Uterus (tissue), 4 donors: ENCODE results near the gene ELF2. TPM values are rescaled to one million over a fixed set of nuclear protein-coding genes. Genes with fewer than 3 reads are reported as not detected.
A peak's percentile ranks its signal among the peaks of the same experiment; 100 is the strongest.

Experiments used
- DNase-seq, 2 donors: peaks; one replicate each; pipeline ENCODE4 v3.0.0-alpha.2; 2019 to 2020
- H3K27ac ChIP-seq, 2 donors: fragments of 200-600 bp; sonication (generic); 1 replicate in 1 of 2; 2 replicates in 1 of 2; pipeline ENCODE4 v1.5.1; 2016 to 2018
- H3K27me3 ChIP-seq, 2 donors: fragments of 200-600 bp; sonication (generic); one replicate each; pipeline ENCODE4 v1.5.1; 2018 to 2019; ENCODE audit warnings: control low read depth in 1 of 2
- H3K36me3 ChIP-seq, 2 donors: fragments of 200-600 bp; sonication (generic); one replicate each; pipeline ENCODE4 v1.5.1; 2019; ENCODE audit warnings: control low read depth in 1 of 2
- H3K4me1 ChIP-seq, 2 donors: fragments of 200-600 bp; sonication (generic); one replicate each; pipeline ENCODE4 v1.5.1; 2018 to 2019; ENCODE audit warnings: control low read depth in 1 of 2
- H3K4me3 ChIP-seq, 2 donors: fragments of 200-600 bp; sonication (generic); 1 replicate in 1 of 2; 2 replicates in 1 of 2; pipeline ENCODE4 v1.5.1; 2018 to 2019; ENCODE audit warnings: mild to moderate bottlenecking in 1 of 2
- H3K9me3 ChIP-seq, 2 donors: fragments of 200-600 bp; sonication (generic); one replicate each; pipeline ENCODE4 v1.5.1; 2019; ENCODE audit warnings: control low read depth in 1 of 2
- CTCF ChIP-seq, 4 experiments: fragments of 200-600 bp in 2 of 4; fragments of 450-650 bp in 2 of 4; sonication (generic) in 2 of 4; IDR thresholded peaks; one replicate each; pipeline ENCODE4 v1.5.1; 2016 to 2019; ENCODE audit warnings: antibody characterized with exemption in 4 of 4, mild to moderate bottlenecking in 2 of 4, moderate library complexity in 1 of 4
- POLR2A ChIP-seq, 2 donors: fragments of 450-650 bp; IDR thresholded peaks; one replicate each; pipeline ENCODE4 v1.6.1; 2016; ENCODE audit warnings: antibody characterized with exemption in 2 of 2, mild to moderate bottlenecking in 1 of 2, moderate library complexity in 1 of 2
- intact Hi-C: fragments of 100-400 bp; cut with DNase I; formaldehyde crosslinking; loops from one replicate; pipeline ENCODE4 v1.15.1; 2023; ENCODE audit warnings: low total_unique reads
- total RNA-seq, 4 donors: library from RNA; depleted of rRNA in 3 of 4; stranded (reverse); fragments of >200 nt in 3 of 4; gene quantifications; one replicate each; pipeline versions ENCODE4 v1.1.0 to v1.2.4, GENCODE V29; 2014 to 2023
- donor health status: DM: yes; HTN: yes; CAD: no.

Gene ELF2
- total RNA-seq, 4 donors from 2014 or later, result 65.8 to 103 (median 86.0) TPM

GRCh38 chr4:139208404-139208945 is 31.5 kb upstream of the ELF2 start:
- intact Hi-C loops, result no loop called here
- H3K27me3 ChIP-seq, result no peaks in the 10 kb centered on the region

GRCh38 chr4:139207873-139208403 is 30.9 kb upstream of the ELF2 start:
- Histone ChIP-seq H3K4me1 (no peaks in the 10 kb centered on the region), H3K27me3 (no peaks in the 10 kb centered on the region), H3K36me3 (no peaks in the 10 kb centered on the region), H3K9me3 (no peaks in the 10 kb centered on the region), H3K4me3 (no peak overlapping the region), H3K27ac (peak overlapping the region in 1 of 2 donors; percentile 64)
- peak; percentile 29 to 40 for DNase-seq
- intact Hi-C loops, result no loop called here
- TF ChIP-seq CTCF (IDR thresholded peaks at IDR 0.05) (no peak), POLR2A (IDR thresholded peaks at IDR 0.05) (no peak)

More at GRCh38 chr4:139208404-139208945, 31.5 kb upstream of the ELF2 start:
- Histone ChIP-seq H3K4me3 (no peak overlapping the region), H3K36me3 (no peaks in the 10 kb centered on the region), H3K27ac (peak overlapping the region in 1 of 2 donors; percentile 64), H3K9me3 (no peaks in the 10 kb centered on the region), H3K4me1 (no peaks in the 10 kb centered on the region)
- TF ChIP-seq CTCF (IDR thresholded peaks at IDR 0.05) (no peak), POLR2A (IDR thresholded peaks at IDR 0.05) (no peak)
- DNase-seq, result peak; percentile 29 to 66

GRCh38 chr4:139207247-139207646 is 30.2 kb upstream of the ELF2 start:
- no peak for TF ChIP-seq POLR2A (IDR thresholded peaks at IDR 0.05)
- no peak overlapping the region for H3K4me3 ChIP-seq
- H3K27me3 ChIP-seq, result no peaks in the 10 kb centered on the region
- H3K4me1 ChIP-seq, result no peaks in the 10 kb centered on the region
- H3K9me3 ChIP-seq, result no peaks in the 10 kb centered on the region
- no peak for DNase-seq
- intact Hi-C loops, result no loop called here
- H3K36me3 ChIP-seq, result no peaks in the 10 kb centered on the region
- H3K27ac ChIP-seq, result peak overlapping the region in 1 of 2 donors; percentile 64

- intact Hi-C loops, result no loop called here
- Histone ChIP-seq H3K4me1 (no peaks in the 10 kb centered on the region), H3K36me3 (no peaks in the 10 kb centered on the region), H3K4me3 (no peak overlapping the region), H3K27me3 (no peaks in the 10 kb centered on the region), H3K27ac (no peak overlapping the region), H3K9me3 (no peaks in the 10 kb centered on the region)
- TF ChIP-seq CTCF (IDR thresholded peaks at IDR 0.05) (no peak), POLR2A (IDR thresholded peaks at IDR 0.05) (no peak)
- no peak for DNase-seq
These were observed 26.0 kb upstream of the ELF2 start for GRCh38 chr4:139202991-139203390.

GRCh38 chr4:139200506-139200905 is 23.5 kb upstream of the ELF2 start:
- TF ChIP-seq POLR2A (IDR thresholded peaks at IDR 0.05) (no peak), CTCF (IDR thresholded peaks at IDR 0.05) (no peak)
- intact Hi-C loops, result no loop called here
- Histone ChIP-seq H3K36me3 (no peaks in the 10 kb centered on the region), H3K9me3 (no peaks in the 10 kb centered on the region), H3K4me3 (no peak overlapping the region), H3K27me3 (no peaks in the 10 kb centered on the region), H3K27ac (no peak overlapping the region), H3K4me1 (no peaks in the 10 kb centered on the region)
- DNase-seq, result no peak
